Measurements from ENCODE around the gene OLFM2. TPM values are rescaled to one million over a fixed set of nuclear protein-coding genes. Genes with fewer than 3 reads are reported as not detected.
"Not testable (repeated sequence)": the region's sequence is repeated elsewhere in the genome, so short reads cannot be mapped to it uniquely, and the experiment has no call there.

Gene OLFM2
- polyA plus RNA-seq, 1 donor from 2014 or later = 68.6 TPM

- Histone ChIP-seq H3K79me2 (replicated peaks; ENCODE audit: insufficient read depth, low read length) (peaks cover 46% of the 10 kb centered on the region), H3K9me3 (ENCODE audit: low read length) (no peaks in the 10 kb centered on the region), H3K4me3 (ENCODE audit: low read length) (peak within 1 kb of the TSS; percentile 98), H3F3A (ENCODE audit: insufficient read depth, low read length, poor library complexity, severe bottlenecking) (no peaks in the 10 kb centered on the region), H3K9ac (ENCODE audit: low read length) (peak within 1 kb of the TSS; percentile 90), H3K9me2 (ENCODE audit: insufficient read depth, low read length) (no peaks in the 10 kb centered on the region), H2AFZ (ENCODE audit: low read depth, low read length) (peak within 1 kb of the TSS; percentile 82), H3K36me3 (ENCODE audit: insufficient read depth, low read length) (no peaks in the 10 kb centered on the region), H4K20me1 (ENCODE audit: insufficient read depth) (no peaks in the 10 kb centered on the region), H3K4me2 (ENCODE audit: low read length) (peak within 1 kb of the TSS; percentile 94), H3K27ac (ENCODE audit: low read length) (peak within 1 kb of the TSS; percentile 84), H3K27me3 (ENCODE audit: insufficient read depth, low read depth, low read length) (no peaks in the 10 kb centered on the region)
- no peak for TF ChIP-seq EZH2 (IDR thresholded peaks at IDR 0.05; ENCODE audit: borderline replicate concordance, insufficient read depth, low read length, poor library complexity, severe bottlenecking)
- TF ChIP-seq POLR2AphosphoS5 (IDR thresholded peaks at IDR 0.05) = peak; percentile 98
- no peak for TF ChIP-seq CTCF (IDR thresholded peaks at IDR 0.05; ENCODE audit: poor library complexity, severe bottlenecking)
- TF ChIP-seq TAF1 (IDR thresholded peaks at IDR 0.05; ENCODE audit: low read depth) = no peak
- TF ChIP-seq MXI1 (conservative IDR thresholded peaks at IDR 0.05; ENCODE audit: poor library complexity, severe bottlenecking) = peak; percentile 96
- peak; percentile 27 for TF ChIP-seq SMC3 (conservative IDR thresholded peaks at IDR 0.05; ENCODE audit: poor library complexity)
- TF ChIP-seq EP300 (conservative IDR thresholded peaks at IDR 0.05; ENCODE audit: poor library complexity, severe bottlenecking) = peak; percentile 41
- peak; percentile 24 for TF ChIP-seq RAD21 (conservative IDR thresholded peaks at IDR 0.05)
- TF ChIP-seq REST (IDR thresholded peaks at IDR 0.05; ENCODE audit: borderline replicate concordance) = peak; percentile 54
Observed at GRCh38 chr19:9827289-9828238, 108.8 kb downstream of the OLFM2 start, which contains the start of gene UBL5. UBL5 (plus strand) TSS chr19:9827918; CDS start chr19:9828338, 420 bp downstream.

- Histone ChIP-seq H2AFZ (ENCODE audit: low read depth, low read length) (no peak overlapping the region), H3K9me2 (ENCODE audit: insufficient read depth, low read length) (no peaks in the 10 kb centered on the region), H3K9ac (ENCODE audit: low read length) (no peak overlapping the region), H3K9me3 (ENCODE audit: low read length) (no peaks in the 10 kb centered on the region), H3K4me3 (ENCODE audit: low read length) (no peak overlapping the region), H3K4me2 (ENCODE audit: low read length) (no peak overlapping the region), H3K27me3 (ENCODE audit: insufficient read depth, low read depth, low read length) (no peaks in the 10 kb centered on the region), H3F3A (ENCODE audit: insufficient read depth, low read length, poor library complexity, severe bottlenecking) (no peaks in the 10 kb centered on the region), H3K36me3 (ENCODE audit: insufficient read depth, low read length) (no peaks in the 10 kb centered on the region), H4K20me1 (ENCODE audit: insufficient read depth) (no peaks in the 10 kb centered on the region), H3K79me2 (replicated peaks; ENCODE audit: insufficient read depth, low read length) (peaks cover 29% of the 10 kb centered on the region), H3K27ac (ENCODE audit: low read length) (no peak overlapping the region)
- TF ChIP-seq CTCF (IDR thresholded peaks at IDR 0.05; ENCODE audit: poor library complexity, severe bottlenecking) (no peak), REST (IDR thresholded peaks at IDR 0.05; ENCODE audit: borderline replicate concordance) (no peak), EZH2 (IDR thresholded peaks at IDR 0.05; ENCODE audit: borderline replicate concordance, insufficient read depth, low read length, poor library complexity, severe bottlenecking) (no peak), EP300 (conservative IDR thresholded peaks at IDR 0.05; ENCODE audit: poor library complexity, severe bottlenecking) (no peak), TAF1 (IDR thresholded peaks at IDR 0.05; ENCODE audit: low read depth) (no peak)
Observed at GRCh38 chr19:9823816-9824215, 112.5 kb downstream of the OLFM2 start.

- not testable (repeated sequence) for H3K9me3 ChIP-seq (ENCODE audit: low read length); H3K9me2 ChIP-seq (ENCODE audit: insufficient read depth, low read length); H3F3A ChIP-seq (ENCODE audit: insufficient read depth, low read length, poor library complexity, severe bottlenecking); H3K27me3 ChIP-seq (ENCODE audit: insufficient read depth, low read depth, low read length); H4K20me1 ChIP-seq (ENCODE audit: insufficient read depth); H3K36me3 ChIP-seq (ENCODE audit: insufficient read depth, low read length); H2AFZ ChIP-seq (ENCODE audit: low read depth, low read length)
- peaks cover 19% of the 10 kb centered on the region for H3K79me2 ChIP-seq (replicated peaks; ENCODE audit: insufficient read depth, low read length)
- H3K4me2 ChIP-seq (ENCODE audit: low read length) = peak overlapping the region; percentile 76
- H3K27ac ChIP-seq (ENCODE audit: low read length) = peak overlapping the region; percentile 91
- H3K4me3 ChIP-seq (ENCODE audit: low read length) = peak overlapping the region; percentile 98
- peak overlapping the region; percentile 85 for H3K9ac ChIP-seq (ENCODE audit: low read length)
Observed at GRCh38 chr19:9820034-9820433, 116.3 kb downstream of the OLFM2 start.
